HEK293 (cell line): ENCODE results near the gene LAMA2.

Experiments used
- CTCF ChIP-seq: fragments of 450-650 bp; formaldehyde crosslinking; IDR thresholded peaks from 2 replicates; pipeline ENCODE4 v1.5.1; 2016; ENCODE audit warnings: missing biosample characterization, missing genetic modification characterization
- PATZ1 ChIP-seq: fragments of 450-650 bp; formaldehyde crosslinking; IDR thresholded peaks from 2 replicates; pipeline ENCODE4 v1.5.1; 2016; ENCODE audit warnings: missing biosample characterization, missing genetic modification characterization
- TSHZ1 ChIP-seq: fragments of 450-650 bp; formaldehyde crosslinking; IDR thresholded peaks from 2 replicates; pipeline ENCODE4 v1.5.1; 2016; ENCODE audit warnings: missing biosample characterization, missing genetic modification characterization, borderline replicate concordance
- ZBTB26 ChIP-seq: fragments of 450-650 bp; formaldehyde crosslinking; optimal IDR thresholded peaks from 2 replicates; pipeline ENCODE3; 2016; ENCODE audit warnings: missing biosample characterization, mild to moderate bottlenecking, missing genetic modification characterization
- ZBTB6 ChIP-seq: fragments of 450-650 bp; formaldehyde crosslinking; IDR thresholded peaks from 2 replicates; pipeline ENCODE4 v1.5.1; 2017; ENCODE audit warnings: missing biosample characterization, missing genetic modification characterization
- ZFP69B ChIP-seq: fragments of 450-650 bp; formaldehyde crosslinking; IDR thresholded peaks from 2 replicates; pipeline ENCODE4 v1.5.1; 2016; ENCODE audit warnings: missing biosample characterization, missing genetic modification characterization
- ZNF341 ChIP-seq: fragments of 450-650 bp; formaldehyde crosslinking; IDR thresholded peaks from 2 replicates; pipeline ENCODE4; 2016; ENCODE audit warnings: low read depth, missing biosample characterization, missing genetic modification characterization
- ZNF488 ChIP-seq: fragments of 450-650 bp; formaldehyde crosslinking; IDR thresholded peaks from 2 replicates; pipeline ENCODE4 v1.5.1; 2016; ENCODE audit warnings: missing biosample characterization, missing genetic modification characterization

- no peak for TF ChIP-seq ZFP69B
- no peak for TF ChIP-seq ZNF488 (tag by site-specific recombination)
- TF ChIP-seq CTCF (tag by site-specific recombination), result no peak
- no peak for TF ChIP-seq ZBTB6 (tag by site-specific recombination)
- no peak for TF ChIP-seq PATZ1 (tag by site-specific recombination)
- TF ChIP-seq TSHZ1 (tag by site-specific recombination), result no peak
- no peak for TF ChIP-seq ZBTB26 (tag by site-specific recombination)
- TF ChIP-seq ZNF341 (tag by site-specific recombination), result no peak
Observed at GRCh38 chr6:129055796-129056195, 172.9 kb downstream of the LAMA2 start.
